G401.6 (cell line): ENCODE results near the gene THADA.

Experiments
- FAIRE-seq: peaks from 2 replicates; lab custom pipeline; 2012; peaks lifted over from hg19 to GRCh38; lab: Jason Lieb, UNC

Gene THADA

DNA sequence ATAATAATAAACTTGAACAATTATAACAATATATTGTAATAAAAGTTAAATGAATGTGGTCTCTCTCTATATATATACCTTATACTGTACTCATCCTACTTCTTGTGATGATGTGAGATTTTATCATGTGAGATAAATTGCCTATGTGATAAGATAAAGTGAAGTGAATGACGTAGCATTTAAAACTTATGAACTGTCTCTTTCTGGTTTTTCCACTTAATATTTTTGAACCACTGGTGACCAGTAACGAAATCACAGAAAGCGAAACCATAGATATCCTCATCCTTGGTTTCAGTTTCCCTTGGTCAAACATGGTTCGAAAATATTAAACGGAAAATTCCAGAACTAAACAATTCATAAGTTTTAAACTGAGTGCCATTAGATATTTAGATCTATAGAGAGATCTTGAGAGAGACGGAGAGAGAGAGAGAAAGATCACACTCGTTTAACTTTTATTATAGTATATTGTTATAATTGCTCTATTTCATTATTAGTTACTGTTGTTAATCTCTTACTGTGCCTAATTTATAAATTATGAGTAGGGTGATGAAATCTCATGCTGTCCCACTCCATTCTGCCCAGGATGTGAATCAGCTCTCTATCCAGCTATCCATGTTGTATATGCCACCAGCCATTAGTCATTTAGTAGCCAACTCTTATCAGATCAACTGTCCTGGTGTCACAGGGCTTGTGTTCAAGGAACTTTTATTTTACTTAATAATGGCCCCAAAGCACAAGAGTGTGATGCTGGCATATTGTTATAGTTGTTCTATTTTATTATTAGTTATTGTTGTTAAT is 156.8 kb downstream of the THADA start:
- no peak for FAIRE-seq

GRCh38 chr2:43438342-43438741 is 157.5 kb downstream of the THADA start:
- FAIRE-seq = no peak

DNA sequence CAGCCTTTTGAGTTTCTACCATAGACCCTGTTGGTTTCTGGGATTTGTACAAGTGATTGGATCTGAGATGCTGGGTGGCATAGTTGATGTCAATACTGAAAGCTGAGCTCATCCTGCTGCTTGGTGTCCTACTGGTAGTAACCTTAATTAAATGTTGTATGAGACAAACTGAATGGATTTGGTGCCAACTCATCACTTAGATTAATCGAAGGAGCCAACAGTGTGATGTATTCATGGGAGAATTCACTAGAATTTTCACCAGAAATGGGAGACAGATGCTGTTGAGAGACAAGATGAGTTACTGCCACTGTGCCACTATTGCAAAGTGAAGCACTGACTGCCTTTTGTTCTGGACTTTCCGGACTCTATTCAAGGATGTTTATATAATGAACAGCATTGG is 158.5 kb downstream of the THADA start:
- no peak for FAIRE-seq

DNA sequence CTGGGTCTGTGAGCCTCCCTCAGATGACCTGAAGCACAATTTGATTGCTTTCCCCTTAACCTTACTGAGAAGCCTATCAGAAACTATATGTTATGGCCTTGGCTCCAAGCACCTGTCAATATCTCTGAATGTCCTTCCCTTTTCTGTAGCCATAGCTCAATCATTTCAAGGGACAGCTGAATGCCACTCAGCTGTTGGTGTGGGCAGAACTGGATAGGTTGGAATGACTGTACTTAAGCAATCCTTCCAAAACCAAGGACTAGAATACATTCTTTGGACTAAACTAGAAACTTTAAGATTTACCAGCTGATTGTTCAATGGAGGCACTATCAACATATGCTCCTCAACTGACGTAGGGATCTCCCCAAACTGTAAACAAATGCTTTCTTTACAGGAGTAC is 159.4 kb downstream of the THADA start:
- no peak for FAIRE-seq

DNA sequence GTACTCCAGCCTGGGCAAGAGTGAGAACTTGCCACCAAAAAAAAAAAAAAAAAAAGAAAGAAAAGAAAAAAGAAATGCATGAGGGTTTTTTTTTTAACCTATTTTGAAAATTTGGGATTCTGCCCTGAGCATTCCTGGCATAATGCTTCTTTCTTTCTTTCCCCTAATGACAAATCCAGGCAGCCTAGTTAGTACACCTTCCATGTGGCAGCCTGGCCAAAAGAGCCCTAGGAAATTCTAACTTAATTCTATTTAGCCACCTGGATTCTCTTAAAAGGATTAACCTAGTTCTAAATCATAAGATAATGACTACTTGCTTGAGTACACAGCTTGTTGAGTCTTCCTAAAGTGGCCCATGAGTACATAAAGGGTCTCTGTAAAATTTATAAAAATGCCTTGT is 160.1 kb downstream of the THADA start:
- FAIRE-seq = no peak

GRCh38 chr2:43430489-43430888 is 165.3 kb downstream of the THADA start:
- no peak for FAIRE-seq

- FAIRE-seq = no peak
Observed at GRCh38 chr2:43429369-43429768, 166.5 kb downstream of the THADA start.

- no peak for FAIRE-seq
Observed at GRCh38 chr2:43427032-43427424, 168.8 kb downstream of the THADA start.

DNA sequence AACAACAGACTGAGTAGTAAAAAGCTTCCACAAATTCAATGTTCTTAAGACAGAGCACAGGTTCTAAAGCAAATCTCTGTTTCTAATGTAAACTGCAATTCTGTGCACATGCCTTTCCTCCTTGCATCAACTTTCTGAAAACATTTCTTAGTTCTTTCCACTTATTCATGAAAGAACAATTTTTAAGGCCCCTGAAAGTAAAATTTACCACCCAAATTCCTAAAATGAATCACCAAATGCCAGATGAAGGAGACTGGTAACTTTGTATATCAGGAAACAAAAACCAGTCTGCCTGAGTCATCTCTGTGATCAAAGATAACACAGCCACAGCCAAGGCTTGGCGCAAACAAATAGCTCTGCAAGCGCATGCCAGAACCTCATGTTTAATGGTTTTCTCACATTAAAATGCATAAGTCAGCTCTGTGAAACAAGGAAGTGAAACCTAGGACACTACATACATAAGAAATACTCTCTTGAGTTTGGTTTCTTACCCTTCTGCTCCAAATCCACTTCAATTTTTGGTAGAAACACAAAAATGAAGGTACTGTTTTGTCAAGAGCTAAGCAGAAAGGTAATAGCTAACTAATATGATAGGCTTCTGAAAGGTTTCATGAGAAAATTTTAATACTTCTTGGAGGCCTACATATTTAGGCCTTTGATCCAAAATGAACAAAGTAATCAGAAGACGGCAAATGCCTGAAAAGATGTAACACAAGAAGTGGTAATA is 169.4 kb downstream of the THADA start:
- FAIRE-seq = no peak

DNA sequence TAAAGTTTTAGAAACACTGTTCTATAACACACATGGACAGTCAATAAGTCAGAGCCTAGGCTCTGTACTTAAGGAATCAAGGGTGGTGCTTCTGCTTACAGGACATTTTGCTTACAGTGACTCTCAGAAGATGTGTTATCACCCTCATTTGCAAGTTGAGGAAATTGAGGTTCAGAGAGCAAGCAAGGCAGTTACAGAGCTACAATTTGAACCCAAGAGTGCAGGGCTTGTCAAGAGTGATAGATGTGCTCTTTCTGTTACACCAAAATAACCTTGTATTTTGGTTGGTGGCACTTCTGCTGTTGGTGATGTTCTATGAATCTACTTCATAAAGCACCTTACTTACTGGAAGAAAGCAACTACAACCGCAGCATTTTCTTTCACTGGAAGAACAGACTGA is 170.2 kb downstream of the THADA start:
- no peak for FAIRE-seq

GRCh38 chr2:43424262-43425207 is 171.3 kb downstream of the THADA start:
- FAIRE-seq = no peak

DNA sequence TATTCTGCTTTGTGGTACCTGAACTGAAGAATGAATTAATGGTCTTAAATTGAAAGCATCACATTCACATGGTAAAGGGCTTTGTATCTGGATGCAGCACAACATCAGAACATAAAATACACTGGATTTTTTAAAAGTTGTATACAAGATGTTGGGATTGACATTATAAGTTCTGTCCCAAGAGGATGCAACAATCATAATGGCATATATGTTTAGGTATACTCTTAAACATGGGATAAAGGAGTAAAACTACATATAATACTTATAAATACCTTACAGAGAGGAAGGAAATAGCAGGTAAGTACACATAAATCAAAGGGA is 171.9 kb downstream of the THADA start:
- no peak for FAIRE-seq

- FAIRE-seq = no peak
Observed at GRCh38 chr2:43421194-43421593, 174.6 kb downstream of the THADA start.

DNA sequence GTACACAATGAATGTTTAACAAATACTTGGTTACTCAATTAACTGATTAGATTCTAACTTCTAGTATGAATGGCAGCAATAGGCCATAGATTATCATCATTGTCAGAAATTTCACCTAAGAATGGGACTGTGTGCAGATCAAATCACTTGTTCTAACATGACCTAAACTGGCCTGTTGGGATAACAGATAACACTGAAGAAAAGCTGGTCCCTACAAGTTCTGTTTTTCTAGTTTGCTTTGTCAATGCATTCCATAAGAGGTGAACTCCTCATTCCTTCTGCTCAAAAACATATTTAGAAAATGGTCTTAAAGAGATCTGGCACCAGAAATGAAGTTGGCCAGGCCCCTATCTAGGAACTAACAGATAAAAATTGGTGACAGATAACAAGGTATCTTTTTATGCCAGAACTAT is 175.4 kb downstream of the THADA start:
- FAIRE-seq = no peak

- FAIRE-seq = no peak
Observed at GRCh38 chr2:43419876-43420275, 176.0 kb downstream of the THADA start.

- no peak for FAIRE-seq
Observed at GRCh38 chr2:43419243-43419642, 176.6 kb downstream of the THADA start.

DNA sequence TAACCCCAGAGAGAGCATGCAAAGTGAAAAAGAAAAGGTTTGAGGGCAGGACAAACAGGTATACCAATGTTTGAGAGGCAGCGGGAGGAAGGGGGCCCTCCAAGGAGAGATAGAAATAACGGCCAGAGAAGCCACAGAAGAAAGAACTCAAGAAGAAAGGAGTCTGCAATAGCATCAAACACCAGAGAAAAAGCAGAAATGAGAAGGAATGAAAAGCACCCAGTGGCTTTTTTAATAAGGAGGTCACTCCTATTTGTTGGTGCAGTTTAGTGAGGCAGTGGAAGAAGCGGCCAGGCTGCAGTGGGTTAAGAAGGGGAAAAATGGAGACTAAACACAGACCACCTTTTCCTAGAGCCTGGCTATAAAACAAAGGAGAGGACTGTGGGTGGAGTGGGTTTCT is 177.2 kb downstream of the THADA start:
- no peak for FAIRE-seq

DNA sequence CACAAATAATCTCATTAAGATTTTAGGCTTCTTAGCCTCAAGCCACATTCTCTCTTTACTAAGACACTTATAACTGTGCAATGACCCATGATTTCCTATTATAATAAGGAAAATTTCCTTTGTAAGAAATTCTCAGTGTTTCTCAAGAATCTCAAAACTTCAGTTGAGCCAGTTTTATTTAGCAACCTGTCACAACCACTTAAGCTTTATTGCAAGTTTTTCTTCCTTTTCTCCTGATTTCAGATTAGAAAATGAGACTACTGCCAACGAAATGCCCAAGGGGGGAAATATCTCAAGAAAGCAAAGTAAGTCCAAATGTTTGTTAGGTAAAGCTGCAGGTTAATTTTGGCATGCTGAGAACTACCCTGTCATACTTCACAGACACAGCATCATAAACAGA is 178.5 kb downstream of the THADA start:
- FAIRE-seq = no peak

DNA sequence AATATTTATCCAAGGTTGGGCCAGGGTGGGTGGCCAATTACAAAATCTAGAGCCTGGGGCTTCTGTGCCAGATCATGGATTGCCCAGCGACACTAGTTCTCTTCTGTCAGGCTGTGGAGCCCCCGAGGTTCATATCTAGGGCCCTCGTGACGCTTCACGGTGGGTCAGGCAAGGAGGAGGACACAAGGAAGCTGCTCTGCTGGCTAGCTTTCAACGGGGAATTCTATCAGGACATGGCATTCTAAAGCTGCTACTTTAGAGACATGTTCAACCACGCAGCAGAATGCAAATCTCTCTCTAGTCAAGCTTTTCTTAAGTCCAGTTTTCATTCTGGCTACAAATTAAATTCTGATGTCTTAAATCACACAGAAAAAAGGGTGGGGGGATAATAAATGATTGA is 180.2 kb downstream of the THADA start:
- FAIRE-seq = no peak

GRCh38 chr2:43414586-43415135 is 181.2 kb downstream of the THADA start:
- no peak for FAIRE-seq

- FAIRE-seq = no peak
Observed at GRCh38 chr2:43414033-43414432, 181.8 kb downstream of the THADA start.

GRCh38 chr2:43412114-43412753 is 183.6 kb downstream of the THADA start:
- no peak for FAIRE-seq
